ENCODE measurements around the gene SLC7A8. TPM values are rescaled to one million over a fixed set of nuclear protein-coding genes. Genes with fewer than 3 reads are reported as not detected.
A peak's percentile ranks its signal among the peaks of the same experiment; 100 is the strongest.

SLC7A8 gene
- total RNA-seq, 2 donors from 2014 or later = 0.72 to 1.2 TPM

DNA sequence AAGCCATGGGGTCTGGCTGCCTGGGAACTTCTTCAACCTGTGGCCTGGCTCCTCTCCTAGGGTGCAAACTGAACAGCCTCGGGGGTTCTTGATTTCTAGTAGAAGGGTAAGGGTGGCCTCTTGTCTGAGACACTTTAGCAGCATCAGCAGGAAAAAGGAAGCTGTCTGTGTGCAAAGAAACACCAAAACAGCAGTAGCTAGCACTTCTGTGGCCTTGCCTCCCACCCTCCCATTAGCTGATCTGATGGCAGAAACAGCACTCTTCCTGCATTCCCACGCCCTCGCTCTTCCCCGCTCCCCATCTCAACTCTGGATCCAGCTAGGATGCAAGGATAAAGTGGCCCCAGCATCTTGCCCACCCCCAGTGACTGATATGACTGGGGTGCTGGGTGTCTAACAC lies 20.7 kb downstream of the SLC7A8 start:
- H3K4me1 Mint-ChIP-seq (ENCODE audit: low read depth) = peaks cover 6% of the 10 kb centered on the region
- DNase-seq (no peak), ATAC-seq (replicated peaks in 1 of 2) (no peak)
- peaks cover 6% of the 10 kb centered on the region for H3K27me3 Mint-ChIP-seq (ENCODE audit: low read depth)
- H3K27ac Mint-ChIP-seq = no peak overlapping the region
- H3K4me3 Mint-ChIP-seq = no peak overlapping the region
- no peaks in the 10 kb centered on the region for H3K36me3 Mint-ChIP-seq (ENCODE audit: insufficient read depth in 2 of 2)
- H3K9me3 Mint-ChIP-seq = no peaks in the 10 kb centered on the region

DNA sequence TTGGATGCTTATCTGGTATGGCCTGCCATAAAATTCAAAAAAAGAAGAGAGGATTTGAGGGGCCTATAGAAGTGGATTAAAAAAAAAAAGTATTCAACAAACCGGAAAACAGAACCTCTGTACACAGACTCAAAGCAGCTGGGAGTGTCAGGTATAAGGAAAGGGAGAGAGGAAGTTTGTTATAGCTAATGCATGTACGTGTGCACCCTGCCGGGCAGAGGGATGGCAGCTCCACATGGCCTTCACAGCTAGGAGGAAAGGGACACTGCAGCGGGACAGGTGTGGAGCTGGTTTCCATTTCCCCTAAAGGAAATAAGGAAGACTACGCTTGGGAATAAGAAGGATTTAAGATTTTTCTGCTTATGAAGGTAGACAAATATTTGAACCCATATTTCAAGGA lies 21.5 kb downstream of the SLC7A8 start:
- no peaks in the 10 kb centered on the region for H3K36me3 Mint-ChIP-seq (ENCODE audit: insufficient read depth in 2 of 2)
- no peaks in the 10 kb centered on the region for H3K9me3 Mint-ChIP-seq
- H3K4me3 Mint-ChIP-seq = no peak overlapping the region
- peaks cover 6% of the 10 kb centered on the region for H3K4me1 Mint-ChIP-seq (ENCODE audit: low read depth)
- peaks cover 6% of the 10 kb centered on the region for H3K27me3 Mint-ChIP-seq (ENCODE audit: low read depth)
- H3K27ac Mint-ChIP-seq = no peak overlapping the region
- ATAC-seq (replicated peaks in 1 of 2) = no peak
- DNase-seq = no peak

DNA sequence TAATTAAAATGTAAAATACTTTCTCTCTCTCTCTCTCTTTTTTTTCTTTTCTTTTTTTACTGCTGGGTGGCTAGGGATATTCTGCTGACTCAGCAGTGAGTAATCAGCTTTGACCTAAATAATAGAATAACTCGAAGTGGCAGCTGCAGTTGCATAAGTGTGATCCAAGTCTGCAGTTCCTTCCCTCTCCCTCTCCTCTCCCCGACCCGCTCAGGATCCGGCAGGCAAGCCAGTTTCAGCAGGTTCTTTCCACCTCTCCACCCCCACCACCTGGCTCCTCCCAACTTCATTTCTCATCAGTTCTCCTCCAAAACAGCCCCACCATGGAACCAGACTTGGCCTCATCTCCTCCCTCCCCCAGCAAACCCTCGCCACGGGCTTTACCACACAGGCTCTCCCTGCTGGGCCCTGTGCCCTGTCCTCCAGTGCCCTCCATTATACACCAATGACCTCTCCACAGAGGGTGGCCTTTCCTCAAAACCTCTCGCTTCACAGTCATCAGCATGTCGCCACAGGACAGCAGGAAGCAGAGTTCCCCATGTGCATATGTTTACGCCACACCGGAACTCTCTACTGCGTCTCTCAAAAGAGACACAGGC lies 22.4 kb downstream of the SLC7A8 start:
- H3K27ac Mint-ChIP-seq = no peak overlapping the region
- no peak for ATAC-seq (replicated peaks in 1 of 2)
- no peak for DNase-seq
- no peak overlapping the region for H3K4me3 Mint-ChIP-seq
- no peaks in the 10 kb centered on the region for H3K9me3 Mint-ChIP-seq
- peaks cover 6% of the 10 kb centered on the region for H3K4me1 Mint-ChIP-seq (ENCODE audit: low read depth)
- H3K36me3 Mint-ChIP-seq (ENCODE audit: insufficient read depth in 2 of 2) = no peaks in the 10 kb centered on the region
- H3K27me3 Mint-ChIP-seq (ENCODE audit: low read depth) = peaks cover 6% of the 10 kb centered on the region

DNA sequence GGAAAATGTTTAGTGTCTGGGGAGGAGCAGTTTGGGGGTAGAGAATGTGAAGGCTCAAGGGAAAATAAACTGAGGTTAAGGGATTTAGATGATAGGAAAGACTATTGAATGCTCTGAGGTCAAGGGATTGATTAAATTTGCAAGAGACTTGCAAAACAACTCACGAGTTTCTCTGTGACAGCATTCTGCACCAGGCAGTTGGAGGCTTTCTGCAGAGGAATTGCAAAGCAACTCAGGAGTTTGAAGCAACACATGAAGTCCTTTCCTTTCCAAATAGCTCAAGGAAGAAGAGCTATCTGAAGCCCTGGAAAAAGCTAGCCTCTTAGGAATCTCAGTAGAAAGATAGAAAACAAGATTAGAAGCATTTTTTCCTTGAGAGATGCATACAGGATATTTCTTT lies 23.9 kb downstream of the SLC7A8 start:
- ATAC-seq (replicated peaks in 1 of 2) (no peak), DNase-seq (no peak)
- Mint-ChIP-seq H3K27ac (no peak overlapping the region), H3K4me3 (no peak overlapping the region), H3K36me3 (ENCODE audit: insufficient read depth in 2 of 2) (no peaks in the 10 kb centered on the region), H3K4me1 (ENCODE audit: low read depth) (peaks cover 14% of the 10 kb centered on the region), H3K27me3 (ENCODE audit: low read depth) (peaks cover 6% of the 10 kb centered on the region), H3K9me3 (no peaks in the 10 kb centered on the region)

DNA sequence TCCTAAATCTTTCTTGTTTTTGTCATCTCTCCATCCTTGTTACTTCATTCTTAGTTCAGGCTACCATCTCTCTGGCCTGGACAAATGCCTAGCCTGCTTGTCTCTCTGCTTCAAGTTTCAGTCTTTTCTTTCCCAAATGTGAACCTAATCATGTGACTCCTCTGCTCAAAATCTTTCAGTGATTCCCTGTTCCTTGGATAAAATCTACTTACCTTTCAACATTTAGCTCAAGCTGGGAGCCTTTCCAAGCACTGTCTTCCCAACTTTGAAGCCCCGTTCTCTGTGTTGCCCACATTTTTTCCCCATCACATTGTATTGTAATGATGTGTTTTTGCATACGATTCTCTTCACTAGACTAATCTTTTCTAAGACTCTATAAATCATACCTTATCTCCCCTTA lies 24.7 kb downstream of the SLC7A8 start:
- ATAC-seq (replicated peaks in 1 of 2) (no peak), DNase-seq (no peak)
- Mint-ChIP-seq H3K36me3 (ENCODE audit: insufficient read depth in 2 of 2) (no peaks in the 10 kb centered on the region), H3K4me1 (ENCODE audit: low read depth) (peaks cover 19% of the 10 kb centered on the region), H3K27ac (no peak overlapping the region), H3K4me3 (no peak overlapping the region), H3K9me3 (no peaks in the 10 kb centered on the region), H3K27me3 (ENCODE audit: low read depth) (peaks cover 6% of the 10 kb centered on the region)

DNA sequence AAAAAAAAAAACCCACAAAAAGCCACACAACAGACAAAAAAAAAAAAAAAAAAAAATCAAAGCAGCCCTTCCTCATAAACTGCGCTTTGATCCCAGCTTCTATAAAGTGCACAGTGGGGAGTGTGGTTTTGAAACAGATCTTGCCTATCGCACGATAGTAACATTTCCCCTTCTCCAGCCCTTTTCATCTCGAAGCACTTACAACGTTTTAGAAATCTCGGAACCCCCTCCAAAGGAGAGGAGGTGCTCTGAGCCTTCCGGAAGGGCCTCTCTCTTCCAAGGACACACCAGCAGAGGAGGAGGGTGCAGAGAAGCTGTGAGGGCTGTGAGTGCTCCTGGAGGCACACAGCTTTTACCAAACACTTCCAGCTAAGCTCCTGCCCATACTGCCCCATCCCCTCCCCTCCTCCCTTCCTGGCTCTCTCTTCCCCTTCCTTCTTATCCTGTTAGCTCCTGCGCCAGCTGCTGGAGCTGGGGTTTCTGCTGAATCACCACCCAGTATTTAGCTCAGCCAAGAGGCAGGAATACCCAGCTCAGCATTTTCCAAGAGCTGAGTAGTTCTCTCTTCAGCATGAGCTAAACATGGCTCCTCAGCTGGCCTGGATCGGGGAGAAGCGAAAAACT lies 28.4 kb downstream of the SLC7A8 start:
- peaks cover 19% of the 10 kb centered on the region for H3K4me1 Mint-ChIP-seq (ENCODE audit: low read depth)
- ATAC-seq (replicated peaks in 1 of 2) = no peak
- peaks cover 10% of the 10 kb centered on the region for H3K27me3 Mint-ChIP-seq (ENCODE audit: low read depth)
- H3K36me3 Mint-ChIP-seq (ENCODE audit: insufficient read depth in 2 of 2) = no peaks in the 10 kb centered on the region
- no peak for DNase-seq
- no peak overlapping the region for H3K27ac Mint-ChIP-seq
- H3K9me3 Mint-ChIP-seq = no peaks in the 10 kb centered on the region
- no peak overlapping the region for H3K4me3 Mint-ChIP-seq

DNA sequence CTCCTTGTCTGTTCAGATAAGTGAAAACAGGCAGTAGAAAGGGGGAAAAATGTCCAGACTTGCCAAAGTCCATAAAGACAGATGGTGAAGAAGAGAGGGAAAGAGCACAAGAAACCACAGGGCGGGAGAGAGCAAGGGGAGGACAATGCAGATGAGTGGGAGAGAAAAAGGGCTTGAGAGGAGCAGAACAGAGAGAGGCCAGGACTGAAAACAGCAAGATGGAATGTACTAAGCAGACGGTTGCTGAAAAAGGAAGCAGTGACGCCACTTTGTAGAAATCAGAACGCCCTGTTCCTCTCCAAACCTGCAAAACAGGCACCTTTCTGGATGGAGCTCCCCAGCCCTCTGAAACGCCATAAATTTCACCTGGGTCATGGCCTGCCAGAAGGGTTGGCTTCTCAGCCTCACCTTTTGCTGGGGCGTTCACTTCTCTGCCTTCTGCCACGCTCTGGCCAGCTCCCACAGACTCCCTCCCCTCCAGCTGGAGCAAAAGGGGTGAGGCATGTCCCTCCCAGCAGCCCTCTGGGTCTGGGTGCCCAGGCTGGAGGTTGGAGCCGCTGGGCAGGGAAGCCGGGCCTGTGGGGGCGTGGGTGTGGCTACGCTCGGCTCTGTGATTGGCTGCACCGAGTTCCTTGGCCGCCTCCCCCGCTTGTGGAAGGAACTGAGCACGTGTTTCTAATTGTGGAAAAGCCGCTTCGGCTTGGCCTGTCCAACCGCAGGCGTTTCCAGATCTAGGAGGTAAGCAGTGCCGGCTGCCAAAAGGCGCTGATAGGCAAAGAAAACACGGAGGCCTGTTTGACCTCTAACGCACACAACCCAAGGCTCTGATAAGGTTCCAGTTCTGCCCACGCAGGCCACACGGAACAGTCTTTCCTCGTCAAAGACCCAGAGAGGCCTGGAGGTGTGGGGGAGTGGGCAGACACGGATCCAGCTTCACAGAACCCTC lies 29.3 kb downstream of the SLC7A8 start:
- ATAC-seq (replicated peaks in 1 of 2) (peak in 1 of 2 donors; percentile 21), DNase-seq (no peak)
- Mint-ChIP-seq H3K4me1 (ENCODE audit: low read depth) (peaks cover 19% of the 10 kb centered on the region), H3K9me3 (no peaks in the 10 kb centered on the region), H3K27ac (no peak overlapping the region), H3K4me3 (peak overlapping the region in 1 of 2 donors; percentile 25), H3K36me3 (ENCODE audit: insufficient read depth in 2 of 2) (no peaks in the 10 kb centered on the region), H3K27me3 (ENCODE audit: low read depth) (peaks cover 10% of the 10 kb centered on the region)

DNA sequence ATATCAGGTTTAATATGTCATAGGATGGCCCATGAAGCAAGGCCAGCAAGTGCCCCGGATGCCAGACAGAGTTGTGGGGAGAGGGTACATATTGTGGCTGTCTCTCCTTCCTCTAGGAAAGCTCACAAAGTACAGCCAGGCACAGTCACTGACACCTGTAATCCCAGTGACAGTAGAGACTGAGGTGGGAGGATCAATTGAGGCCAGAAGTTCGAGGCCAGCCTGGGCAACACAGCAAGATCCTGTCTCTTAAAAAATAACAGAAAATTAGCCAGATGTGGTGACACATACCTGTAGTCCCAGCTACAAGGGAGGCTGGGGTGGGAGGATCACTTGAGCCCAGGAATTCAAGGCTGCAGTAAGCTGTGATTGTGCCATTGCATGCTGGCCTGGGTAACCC lies 32.1 kb downstream of the SLC7A8 start:
- Mint-ChIP-seq H3K27me3 (ENCODE audit: low read depth) (peaks cover 16% of the 10 kb centered on the region), H3K27ac (no peak overlapping the region), H3K4me1 (ENCODE audit: low read depth) (peaks cover 28% of the 10 kb centered on the region), H3K4me3 (no peak overlapping the region), H3K9me3 (no peaks in the 10 kb centered on the region), H3K36me3 (ENCODE audit: insufficient read depth in 2 of 2) (no peaks in the 10 kb centered on the region)
- DNase-seq (no peak), ATAC-seq (replicated peaks in 1 of 2) (no peak)

DNA sequence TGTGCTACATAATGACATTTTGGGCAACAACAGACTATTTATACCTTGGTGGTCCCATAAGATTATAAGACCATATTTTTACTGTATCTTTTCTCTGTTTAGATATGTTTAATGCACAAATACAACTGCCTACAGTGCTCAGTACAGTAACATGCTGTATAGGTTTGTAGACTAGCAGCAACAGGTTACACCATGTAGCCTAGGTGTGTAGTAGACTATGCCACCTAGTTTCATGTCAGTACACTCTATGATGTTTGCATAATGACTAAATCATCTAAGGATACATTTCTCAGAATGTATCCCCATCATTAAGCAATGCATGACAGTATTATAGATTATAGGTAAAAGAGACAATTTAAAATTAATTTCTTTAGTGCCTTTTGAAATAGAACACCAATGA lies 33.7 kb downstream of the SLC7A8 start:
- H3K27me3 Mint-ChIP-seq (ENCODE audit: low read depth) = peaks cover 16% of the 10 kb centered on the region

DNA sequence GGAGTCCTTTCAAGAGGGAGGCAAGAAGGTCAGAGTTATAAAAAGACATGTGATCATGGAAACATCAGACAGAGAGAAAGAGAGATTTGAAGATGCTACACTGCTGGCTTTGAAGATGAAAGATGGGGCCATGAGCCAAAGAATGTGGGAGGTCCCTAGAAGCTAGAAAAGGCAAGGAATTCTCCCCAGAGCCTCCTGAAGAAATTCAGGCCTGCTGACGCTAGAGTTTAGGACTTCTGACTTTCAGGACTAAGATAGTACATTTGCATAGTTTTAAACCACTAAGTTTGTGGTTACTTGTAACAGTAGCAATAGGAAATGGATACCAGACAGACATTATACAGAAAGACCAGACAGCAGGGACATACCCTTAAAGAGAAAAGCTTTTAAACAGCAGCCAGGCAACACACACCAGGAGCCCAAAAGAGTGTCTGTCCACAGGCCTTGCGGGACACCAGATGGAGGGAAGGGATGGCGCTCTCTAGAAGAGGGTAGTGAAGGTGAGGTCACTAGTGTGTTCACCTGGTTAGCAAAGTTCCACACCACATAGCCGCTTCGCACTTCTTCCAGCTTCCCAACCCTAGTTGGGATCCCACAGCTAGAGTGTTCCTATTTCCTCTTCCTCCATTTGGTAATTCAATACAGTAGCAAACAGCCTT lies 34.7 kb downstream of the SLC7A8 start:
- Mint-ChIP-seq H3K27me3 (ENCODE audit: low read depth) (peaks cover 16% of the 10 kb centered on the region), H3K36me3 (ENCODE audit: insufficient read depth in 2 of 2) (no peaks in the 10 kb centered on the region)
- no peak for ATAC-seq (replicated peaks in 1 of 2)

More for the DNA sequence above, 33.7 kb downstream of the SLC7A8 start:
- no peak overlapping the region for H3K27ac Mint-ChIP-seq
- no peaks in the 10 kb centered on the region for H3K36me3 Mint-ChIP-seq (ENCODE audit: insufficient read depth in 2 of 2)
- H3K4me3 Mint-ChIP-seq = no peak overlapping the region
- no peak for ATAC-seq (replicated peaks in 1 of 2)
- DNase-seq = no peak
- H3K9me3 Mint-ChIP-seq = no peaks in the 10 kb centered on the region
- peaks cover 29% of the 10 kb centered on the region for H3K4me1 Mint-ChIP-seq (ENCODE audit: low read depth)

DNA sequence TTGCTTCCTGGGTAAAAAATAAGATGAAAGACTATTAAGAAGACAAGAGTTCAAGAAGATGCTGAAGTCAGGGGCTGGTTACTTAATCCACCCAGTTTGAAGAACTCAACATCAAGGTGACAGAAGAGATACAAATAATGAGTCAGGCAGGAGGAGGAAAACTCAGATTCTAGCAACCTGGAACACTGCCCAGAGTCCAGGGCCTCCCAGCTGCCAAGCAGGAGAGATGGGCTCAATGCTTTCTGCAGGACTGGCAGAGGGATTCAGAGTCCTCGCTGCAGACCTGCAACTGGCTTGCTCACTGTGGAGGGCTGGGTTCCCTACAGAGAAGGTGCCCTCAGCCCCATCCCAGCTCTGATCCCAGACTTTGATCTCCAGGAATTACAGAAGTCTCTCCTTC lies 35.8 kb downstream of the SLC7A8 start:
- Mint-ChIP-seq H3K27ac (no peak overlapping the region), H3K4me1 (ENCODE audit: low read depth) (peaks cover 16% of the 10 kb centered on the region), H3K9me3 (no peaks in the 10 kb centered on the region), H3K4me3 (no peak overlapping the region), H3K27me3 (ENCODE audit: low read depth) (peaks cover 16% of the 10 kb centered on the region), H3K36me3 (ENCODE audit: insufficient read depth in 2 of 2) (no peaks in the 10 kb centered on the region)
- ATAC-seq (replicated peaks in 1 of 2) (no peak), DNase-seq (no peak)

More for the DNA sequence above, 34.7 kb downstream of the SLC7A8 start:
- no peak for DNase-seq
- H3K4me3 Mint-ChIP-seq = no peak overlapping the region
- H3K27ac Mint-ChIP-seq = no peak overlapping the region
- H3K9me3 Mint-ChIP-seq = no peaks in the 10 kb centered on the region
- H3K4me1 Mint-ChIP-seq (ENCODE audit: low read depth) = peaks cover 22% of the 10 kb centered on the region

DNA sequence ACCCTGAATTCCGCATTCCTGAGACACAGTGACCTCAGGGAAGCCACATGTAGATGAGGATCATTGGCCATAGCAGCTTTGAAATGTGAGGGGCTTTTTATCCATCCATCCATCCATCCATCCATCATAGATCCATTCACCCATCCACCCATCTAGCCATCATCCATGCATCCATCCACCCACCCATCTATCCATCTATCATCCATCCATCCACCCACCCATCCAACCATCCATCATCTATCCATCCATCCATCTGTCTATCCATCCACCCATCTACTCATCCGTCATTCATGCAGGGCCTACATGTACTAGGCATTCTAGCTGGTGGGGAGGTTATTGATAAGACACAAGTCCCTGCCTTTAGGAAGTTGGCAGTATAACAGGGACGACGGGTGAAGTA lies 36.5 kb downstream of the SLC7A8 start:
- H3K4me3 Mint-ChIP-seq = no peak overlapping the region
- no peaks in the 10 kb centered on the region for H3K9me3 Mint-ChIP-seq
- DNase-seq (no peak), ATAC-seq (replicated peaks in 1 of 2) (no peak)
- H3K4me1 Mint-ChIP-seq (ENCODE audit: low read depth) = peaks cover 16% of the 10 kb centered on the region
- no peak overlapping the region for H3K27ac Mint-ChIP-seq
- H3K27me3 Mint-ChIP-seq (ENCODE audit: low read depth) = peaks cover 16% of the 10 kb centered on the region
- H3K36me3 Mint-ChIP-seq (ENCODE audit: insufficient read depth in 2 of 2) = no peaks in the 10 kb centered on the region

DNA sequence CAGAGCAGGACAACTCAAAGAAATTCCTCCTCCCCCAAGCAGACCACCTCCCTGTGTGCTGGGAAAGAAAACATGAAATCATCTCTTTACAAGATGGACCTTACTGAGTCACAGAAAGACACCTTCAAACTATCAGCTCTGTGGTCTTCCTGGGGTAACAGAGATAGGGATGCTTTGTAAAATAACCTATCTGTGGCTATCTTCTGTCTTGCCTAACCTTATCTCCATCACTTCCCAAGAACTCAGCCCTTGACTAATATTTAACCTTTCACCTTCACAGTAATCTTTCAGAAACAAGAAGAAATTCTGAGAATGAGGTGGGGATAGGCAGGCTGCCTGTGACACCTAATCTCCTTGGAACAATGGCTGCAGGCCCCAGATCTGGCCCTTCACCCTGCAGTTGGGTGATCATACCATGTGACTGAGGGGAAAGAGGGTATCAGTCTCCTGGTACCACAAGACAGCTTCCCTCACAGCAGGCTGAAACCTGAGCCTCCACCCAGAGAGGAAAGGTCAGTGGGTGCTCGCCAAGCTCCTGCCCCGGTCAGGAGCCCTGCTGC lies 37.0 kb downstream of the SLC7A8 start:
- Mint-ChIP-seq H3K36me3 (ENCODE audit: insufficient read depth in 2 of 2) (no peaks in the 10 kb centered on the region), H3K27ac (no peak overlapping the region), H3K4me3 (no peak overlapping the region), H3K9me3 (no peaks in the 10 kb centered on the region), H3K27me3 (ENCODE audit: low read depth) (peaks cover 16% of the 10 kb centered on the region), H3K4me1 (ENCODE audit: low read depth) (peaks cover 16% of the 10 kb centered on the region)
- peak; percentile 22 to 53 for ATAC-seq (replicated peaks in 1 of 2)
- DNase-seq = no peak
